IMR-90 (cell line): ENCODE measurements around the gene ATXN1. TPM values are rescaled to one million over a fixed set of nuclear protein-coding genes. Genes with fewer than 3 reads are reported as not detected.

Experiments
- ATAC-seq: fragments of 200-7000 bp; cut with Tn5 transposase; 2 replicates; pipeline ENCODE4 v1.9.1; 2020; ENCODE audit warnings: low read depth, mild to moderate bottlenecking, moderate library complexity
- BruUV-seq: library from RNA; stranded (reverse); fragments of 400-500 nt; replicated peaks from 2 replicates; lab custom pipeline; 2021; lab: Mats Ljungman, UMichigan
- CTCF ChIA-PET: fragments of 300-600 bp; formaldehyde crosslinking; extraction: SDS; loops from one replicate; lab custom pipeline; 2021; ENCODE audit warnings: antibody characterized with exemption; lab: Yijun Ruan, JAX
- POLR2A ChIA-PET: fragments of 300-600 bp; sonication (Branson Sonifier 250); formaldehyde crosslinking; loops from one replicate; lab custom pipeline; 2022; ENCODE audit warnings: antibody characterized with exemption; ENCODE audit not compliant: unreplicated experiment; lab: Charles Lee
- DNase-seq: peaks from one replicate; pipeline ENCODE4 v3.0.0; 2013
- H2AFZ ChIP-seq: replicated peaks from 2 replicates; pipeline ENCODE3; 2013; ENCODE audit warnings: low read length, mild to moderate bottlenecking; ENCODE audit not compliant: poor library complexity
- H2AK5ac ChIP-seq: 2 replicates; pipeline ENCODE4 v1.6.1; 2013; ENCODE audit warnings: low read depth, low read length, inconsistent platforms
- H2AK9ac ChIP-seq: replicated peaks from 2 replicates; pipeline ENCODE3; 2013; ENCODE audit warnings: mild to moderate bottlenecking, low read depth, low read length, moderate library complexity; ENCODE audit not compliant: poor library complexity
- H2BK120ac ChIP-seq: 2 replicates; pipeline ENCODE4 v1.6.1; 2013; ENCODE audit warnings: low read depth, low read length, inconsistent platforms
- H2BK15ac ChIP-seq: 3 replicates; pipeline ENCODE4 v1.6.1; 2013; ENCODE audit warnings: low read depth, low read length, inconsistent platforms
- H2BK20ac ChIP-seq: 2 replicates; pipeline ENCODE4 v1.6.1; 2013; ENCODE audit warnings: low read depth, mild to moderate bottlenecking, inconsistent platforms, low read length, moderate library complexity
- H2BK5ac ChIP-seq: 2 replicates; pipeline ENCODE4 v1.6.1; 2013; ENCODE audit warnings: mild to moderate bottlenecking, low read depth, low read length, inconsistent platforms; ENCODE audit not compliant: poor library complexity, severe bottlenecking
- H3K14ac ChIP-seq: replicated peaks from 2 replicates; pipeline ENCODE4 v1.6.1; 2013; ENCODE audit warnings: low read depth, low read length, inconsistent platforms
- H3K18ac ChIP-seq: 2 replicates; pipeline ENCODE4 v1.6.1; 2013; ENCODE audit warnings: low read depth, low read length, control low read depth
- H3K23ac ChIP-seq: 2 replicates; pipeline ENCODE4 v1.6.1; 2013; ENCODE audit warnings: low read depth, low read length, inconsistent platforms
- H3K27ac ChIP-seq: 2 replicates; pipeline ENCODE4 v1.5.1; 2013; ENCODE audit warnings: mild to moderate bottlenecking, control low read depth, low read length; ENCODE audit not compliant: insufficient read depth
- H3K27me3 ChIP-seq: 2 replicates; pipeline ENCODE4 v1.6.1; 2013; ENCODE audit warnings: low read length; ENCODE audit not compliant: control insufficient read depth, insufficient read depth
- H3K36me3 ChIP-seq: 2 replicates; pipeline ENCODE4 v1.6.1; 2013; ENCODE audit warnings: low read length, mixed read lengths; ENCODE audit not compliant: control insufficient read depth, insufficient read depth
- H3K4ac ChIP-seq: 2 replicates; pipeline ENCODE4 v1.6.1; 2013; ENCODE audit warnings: low read depth, low read length, inconsistent platforms
- H3K4me1 ChIP-seq: 2 replicates; pipeline ENCODE4 v1.6.1; 2013; ENCODE audit warnings: low read length, mixed read lengths; ENCODE audit not compliant: control insufficient read depth, insufficient read depth
- H3K4me2 ChIP-seq: 2 replicates; pipeline ENCODE4 v1.6.1; 2013; ENCODE audit warnings: low read depth, mild to moderate bottlenecking, control low read depth, low read length, moderate library complexity
- H3K4me3 ChIP-seq: 2 replicates; pipeline ENCODE4 v1.5.1; 2013; ENCODE audit warnings: low read depth, mild to moderate bottlenecking, control low read depth, low read length, moderate library complexity; ENCODE audit not compliant: insufficient read depth
- H3K56ac ChIP-seq: 2 replicates; pipeline ENCODE4 v1.6.1; 2013; ENCODE audit warnings: low read length, inconsistent platforms; ENCODE audit not compliant: insufficient read depth; ENCODE audit errors: extremely low read depth
- H3K79me1 ChIP-seq, 2 experiments: 2 replicates each; pipeline ENCODE4 v1.6.1; 2013; ENCODE audit warnings: low read length in 2 of 2, inconsistent platforms in 1 of 2, low read depth in 1 of 2
- H3K9ac ChIP-seq: 2 replicates; pipeline ENCODE4 v1.6.1; 2013; ENCODE audit warnings: low read depth, low read length, control low read depth
- H3K9me1 ChIP-seq: 2 replicates; pipeline ENCODE4 v1.6.1; 2013; ENCODE audit warnings: low read length, inconsistent platforms; ENCODE audit not compliant: insufficient read depth
- H3K9me3 ChIP-seq: 2 replicates; pipeline ENCODE4 v1.6.1; 2013; ENCODE audit warnings: low read length; ENCODE audit not compliant: control insufficient read depth, insufficient read depth
- H4K20me1 ChIP-seq: 2 replicates; pipeline ENCODE4 v1.6.1; 2013; ENCODE audit warnings: low read length, inconsistent platforms; ENCODE audit not compliant: insufficient read depth
- H4K5ac ChIP-seq: 2 replicates; pipeline ENCODE4 v1.6.1; 2013; ENCODE audit warnings: mild to moderate bottlenecking, low read depth, low read length, control low read depth
- H4K8ac ChIP-seq, 2 experiments: 2 replicates each; pipeline ENCODE4 v1.6.1; 2013; ENCODE audit warnings: low read depth in 2 of 2, low read length in 2 of 2, control low read depth in 1 of 2, inconsistent platforms in 1 of 2
- H4K91ac ChIP-seq: 2 replicates; pipeline ENCODE4 v1.6.1; 2013; ENCODE audit warnings: low read depth, low read length, inconsistent platforms; ENCODE audit not compliant: insufficient read depth
- BHLHE40 ChIP-seq: fragments of 150-350 bp; IDR thresholded peaks from 2 replicates; pipeline ENCODE4 v1.6.1; 2016; ENCODE audit warnings: mild to moderate bottlenecking, low read depth, low read length
- CEBPB ChIP-seq: IDR thresholded peaks from 2 replicates; pipeline ENCODE4 v1.6.1; 2012; ENCODE audit warnings: low read depth, low read length, improper control_type of control experiment
- CHD1 ChIP-seq: IDR thresholded peaks from 2 replicates; pipeline ENCODE4 v1.6.1; 2012; ENCODE audit warnings: low read depth, low read length, improper control_type of control experiment
- FOS ChIP-seq: fragments of 150-350 bp; IDR thresholded peaks from 2 replicates; pipeline ENCODE4 v1.6.1; 2016; ENCODE audit warnings: low read depth, low read length
- MAFK ChIP-seq: IDR thresholded peaks from 2 replicates; pipeline ENCODE4 v1.6.1; 2012; ENCODE audit warnings: low read depth, low read length, improper control_type of control experiment
- MAZ ChIP-seq: IDR thresholded peaks from 2 replicates; pipeline ENCODE4 v1.6.1; 2012; ENCODE audit warnings: low read depth, mild to moderate bottlenecking, low read length, improper control_type of control experiment, moderate library complexity, borderline replicate concordance
- MXI1 ChIP-seq: IDR thresholded peaks from 2 replicates; pipeline ENCODE4 v1.6.1; 2012; ENCODE audit warnings: low read depth, mild to moderate bottlenecking, low read length, moderate library complexity, borderline replicate concordance
- NFE2L2 ChIP-seq: fragments of 150-350 bp; IDR thresholded peaks from 2 replicates; pipeline ENCODE4 v1.6.1; 2016; ENCODE audit warnings: low read depth, mild to moderate bottlenecking, low read length
- POLR2A ChIP-seq: IDR thresholded peaks from 2 replicates; pipeline ENCODE4 v1.6.1; 2012; ENCODE audit warnings: mild to moderate bottlenecking, low read depth, low read length
- RCOR1 ChIP-seq: IDR thresholded peaks from 2 replicates; pipeline ENCODE4 v1.6.1; 2012; ENCODE audit warnings: mild to moderate bottlenecking, low read length, improper control_type of control experiment; ENCODE audit not compliant: insufficient replicate concordance
- RFX5 ChIP-seq: IDR thresholded peaks from 2 replicates; pipeline ENCODE4 v1.8.0; 2012; ENCODE audit warnings: low read depth, mild to moderate bottlenecking, low read length, moderate library complexity
- SMC3 ChIP-seq: fragments of 150-350 bp; IDR thresholded peaks from 2 replicates; pipeline ENCODE4 v1.6.1; 2016; ENCODE audit warnings: low read depth, mild to moderate bottlenecking, antibody characterized with exemption, low read length, moderate library complexity
- WGBS, 2 experiments: methylation state at CpG; one replicate each; pipeline versions ENCODE4 v1.1.5 to v1.1.7; 2013; ENCODE audit warnings: missing lambda C conversion rate in 2 of 2; ENCODE audit not compliant: insufficient read length in 1 of 2; ENCODE audit errors: extremely low coverage in 2 of 2; 5-methylcytosine and 5-hydroxymethylcytosine counted together
- dilution Hi-C: fragments of 300-500 bp; cut with HindIII; formaldehyde crosslinking; loops from one replicate; pipeline ENCODE4 v1.14.3; 2018; ENCODE audit warnings: low sequenced_read_pairs; ENCODE audit not compliant: unreplicated experiment
- in situ Hi-C: fragments of 300-500 bp; cut with MboI; formaldehyde crosslinking; loops from 3 replicates; pipeline ENCODE4 v1.14.3; 2019; ENCODE audit warnings: low sequenced_read_pairs, inconsistent platforms, mixed read lengths
- intact Hi-C: fragments of 100-400 bp; cut with micrococcal nuclease; formaldehyde crosslinking; loops from 2 replicates; pipeline ENCODE4 v1.10.0; 2022
- polyA plus RNA-seq, 3 experiments: library from polyadenylated mRNA; depleted of rRNA; stranded (reverse); fragments of >200 nt; gene quantifications; 2 replicates each; pipeline ENCODE4 v1.2.3, GENCODE V29; 2012; ENCODE audit warnings: low replicate concordance in 1 of 3
- total RNA-seq: library from RNA; depleted of rRNA; stranded (reverse); fragments of >200 nt; gene quantifications from 2 replicates; pipeline ENCODE4 v1.2.3, GENCODE V29; 2012
- TF ChIP-seq, protein P1 (sequence below): fragments of 150-350 bp; IDR thresholded peaks from 2 replicates; pipeline ENCODE4 v1.6.1; 2016; ENCODE audit warnings: low read depth, mild to moderate bottlenecking, low read length, moderate library complexity, borderline replicate concordance
- TF ChIP-seq, protein P2 (sequence below): fragments of 150-350 bp; IDR thresholded peaks from 2 replicates; pipeline ENCODE4 v1.6.1; 2017; ENCODE audit warnings: mild to moderate bottlenecking, antibody characterized with exemption, low read length, low read depth

ATXN1 gene
- total and polyA plus RNA-seq, 2 of the 4 experiments (the other 2 are of a cell fraction): 7.3 to 11.1 TPM

DNA sequence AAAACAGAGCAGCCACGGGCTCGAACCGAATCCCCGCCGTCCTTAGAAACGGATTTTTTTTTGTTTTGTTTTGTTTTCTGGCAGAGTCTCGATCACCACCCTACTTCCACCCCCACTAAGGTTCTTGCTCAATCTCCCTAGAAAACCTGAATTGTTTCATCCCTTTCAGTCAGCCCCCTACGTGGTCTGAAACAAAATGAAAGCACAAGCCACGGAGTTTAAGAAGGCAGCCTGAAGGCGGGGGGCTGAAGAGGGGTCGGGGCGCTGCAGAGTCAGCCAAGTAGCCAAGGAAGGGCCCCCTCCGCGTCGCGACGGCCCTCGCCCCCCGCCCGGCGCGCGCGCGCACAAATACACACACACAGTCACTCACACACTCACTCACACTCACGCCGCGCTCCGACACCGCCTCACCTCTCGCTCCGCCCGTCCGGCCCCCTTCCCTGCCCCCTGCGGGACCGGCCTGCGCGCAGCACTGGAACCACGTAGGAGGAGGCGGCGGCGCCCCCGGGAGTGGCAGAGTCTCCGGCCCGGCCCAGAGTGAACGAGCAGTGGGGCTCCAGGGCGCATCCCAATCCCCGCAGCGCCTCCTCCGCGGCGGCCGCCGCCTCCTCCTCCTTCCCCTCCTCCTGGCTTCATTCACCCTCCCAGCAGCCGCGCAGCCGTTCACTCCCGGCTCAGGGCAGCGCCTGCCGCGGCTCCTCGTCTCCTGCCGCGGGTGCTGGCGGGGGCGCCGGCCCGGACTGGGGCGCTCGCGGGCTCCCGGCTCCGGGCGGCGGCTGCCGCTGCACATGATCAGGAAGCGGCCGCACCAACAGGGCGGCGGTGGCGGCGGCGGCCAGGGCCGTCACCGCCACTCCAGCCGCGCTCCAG, 1.4 kb downstream of the ATXN1 start:
- peak overlapping the region; percentile 1; the same call in 1 of the 2 replicates for H4K5ac ChIP-seq
- H3K4me2 ChIP-seq: peak overlapping the region; percentile 96
- H2AK5ac ChIP-seq: no peak overlapping the region
- peak overlapping the region; percentile 92 for H3K27ac ChIP-seq
- peak overlapping the region; percentile 86 for H3K14ac ChIP-seq
- no peaks in the 10 kb centered on the region for H3K27me3 ChIP-seq
- peak overlapping the region; percentile 50 for H3K18ac ChIP-seq
- H2BK20ac ChIP-seq: peak overlapping the region; percentile 20; the same call in 1 of the 2 replicates
- dilution Hi-C loops: no loop called here
- H3K79me1 ChIP-seq: peaks cover 0 to 34% of the 10 kb centered on the region in 2 experiments; a peak in 3 of 4 replicates
- H3K9me3 ChIP-seq: no peaks in the 10 kb centered on the region
- CTCF ChIA-PET: interaction anchor here (0.9 kb wide), 1 partner anchor 36 kb away, joined by 3 read pairs; no protein-coding TSS in a partner anchor
- peak overlapping the region; percentile 85 for H2AK9ac ChIP-seq
- no TSS peak for BruUV-seq
- peak overlapping the region; percentile 93 for H2AFZ ChIP-seq
- peak overlapping the region; percentile 86 for H3K4ac ChIP-seq
- WGBS, 2 experiments: 0% methylated on average over 39 of the region's 87 CpGs; no CpG with 5 or more reads in 1 of the 2 experiments
- peak overlapping the region; percentile 91 for H3K4me3 ChIP-seq
- H3K56ac ChIP-seq: peak overlapping the region; percentile 66
- H3K23ac ChIP-seq: peak overlapping the region; percentile 74
- H3K4me1 ChIP-seq: peaks cover 4% of the 10 kb centered on the region
- H3K9me1 ChIP-seq: no peaks in the 10 kb centered on the region
- H2BK5ac ChIP-seq: peak overlapping the region; percentile 96
- peak overlapping the region; percentile 86 for H2BK120ac ChIP-seq
- in situ Hi-C loops: loop anchor here (5.0 to 10.0 kb wide), 3 partner anchors 248 to 428 kb away; no protein-coding TSS in a partner anchor
- POLR2A ChIA-PET: interaction anchor here (0.6 kb wide), 1 partner anchor 138 kb away, joined by 8 read pairs; no protein-coding TSS in a partner anchor
- ATAC-seq (peak; percentile 72), DNase-seq (peak; percentile 84)
- peaks cover 23% of the 10 kb centered on the region for H4K20me1 ChIP-seq
- peak overlapping the region; percentile 67 for H4K91ac ChIP-seq
- H2BK15ac ChIP-seq: no peak overlapping the region
- intact Hi-C loops: loop anchor here (2.0 to 5.0 kb wide), 4 partner anchors 35 to 358 kb away; no protein-coding TSS in a partner anchor
- peak overlapping the region; percentile 86 for H3K9ac ChIP-seq
- H3K36me3 ChIP-seq: peaks cover 2% of the 10 kb centered on the region; the same call in 1 of the 2 replicates
- peak overlapping the region; percentile 41 to 42; a peak in 1 of 4 replicates for H4K8ac ChIP-seq
- TF ChIP-seq MXI1: 0 out of 2 replicates have a peak, but pooled peaks have one; percentile 11
- TF ChIP-seq, protein P1, sequence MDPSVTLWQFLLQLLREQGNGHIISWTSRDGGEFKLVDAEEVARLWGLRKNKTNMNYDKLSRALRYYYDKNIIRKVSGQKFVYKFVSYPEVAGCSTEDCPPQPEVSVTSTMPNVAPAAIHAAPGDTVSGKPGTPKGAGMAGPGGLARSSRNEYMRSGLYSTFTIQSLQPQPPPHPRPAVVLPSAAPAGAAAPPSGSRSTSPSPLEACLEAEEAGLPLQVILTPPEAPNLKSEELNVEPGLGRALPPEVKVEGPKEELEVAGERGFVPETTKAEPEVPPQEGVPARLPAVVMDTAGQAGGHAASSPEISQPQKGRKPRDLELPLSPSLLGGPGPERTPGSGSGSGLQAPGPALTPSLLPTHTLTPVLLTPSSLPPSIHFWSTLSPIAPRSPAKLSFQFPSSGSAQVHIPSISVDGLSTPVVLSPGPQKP: no peak
- TF ChIP-seq MAZ: peak; percentile 91; the same call in 1 of the 2 replicates
- TF ChIP-seq FOS: 0 out of 2 replicates have a peak, but pooled peaks have one; percentile 4
- no peak for TF ChIP-seq RCOR1
- TF ChIP-seq BHLHE40: peak; percentile 15; the same call in 1 of the 2 replicates
- no peak for TF ChIP-seq RFX5
- no peak for TF ChIP-seq MAFK
- TF ChIP-seq SMC3: no peak
- TF ChIP-seq CHD1: no peak
- TF ChIP-seq, protein P2, sequence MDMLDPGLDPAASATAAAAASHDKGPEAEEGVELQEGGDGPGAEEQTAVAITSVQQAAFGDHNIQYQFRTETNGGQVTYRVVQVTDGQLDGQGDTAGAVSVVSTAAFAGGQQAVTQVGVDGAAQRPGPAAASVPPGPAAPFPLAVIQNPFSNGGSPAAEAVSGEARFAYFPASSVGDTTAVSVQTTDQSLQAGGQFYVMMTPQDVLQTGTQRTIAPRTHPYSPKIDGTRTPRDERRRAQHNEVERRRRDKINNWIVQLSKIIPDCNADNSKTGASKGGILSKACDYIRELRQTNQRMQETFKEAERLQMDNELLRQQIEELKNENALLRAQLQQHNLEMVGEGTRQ: peak; percentile 14; the same call in 1 of the 2 replicates
- TF ChIP-seq CEBPB: peak; percentile 92
- no peak for TF ChIP-seq NFE2L2
- TF ChIP-seq POLR2A: peak; percentile 87
